ENCODE data around the gene ZNF77.

GRCh38 chr19:2950286-2951124, 5.7 kb upstream of the ZNF77 start:
- TF ChIP-seq EGR1 (IDR thresholded peaks at IDR 0.05) (peak; percentile 31; the same call in 1 of the 2 replicates), EP300 (IDR thresholded peaks at IDR 0.05; ENCODE audit: borderline replicate concordance) (no peak), YY1 (IDR thresholded peaks at IDR 0.05; ENCODE audit: low read depth) (peak; percentile 79), TEAD4 (IDR thresholded peaks at IDR 0.05) (no peak), MAX (IDR thresholded peaks at IDR 0.05) (0 out of 2 replicates have a peak, but pooled peaks have one; percentile 9), NFIC (IDR thresholded peaks at IDR 0.05) (peak; percentile 85), TAF1 (IDR thresholded peaks at IDR 0.05; ENCODE audit: low read depth) (peak; percentile 99), CEBPB (IDR thresholded peaks at IDR 0.05) (no peak), RAD21 (IDR thresholded peaks at IDR 0.05; ENCODE audit: low read depth) (no peak), FOXM1 (IDR thresholded peaks at IDR 0.05; ENCODE audit: borderline replicate concordance, low read depth) (no peak), TCF12 (IDR thresholded peaks at IDR 0.05; ENCODE audit: low read depth) (peak; percentile 36; the same call in 1 of the 2 replicates), CREB1 (IDR thresholded peaks at IDR 0.05; ENCODE audit: low read depth) (0 out of 2 replicates have a peak, but pooled peaks have one; percentile 30)
- TF ChIP-seq, protein P1, sequence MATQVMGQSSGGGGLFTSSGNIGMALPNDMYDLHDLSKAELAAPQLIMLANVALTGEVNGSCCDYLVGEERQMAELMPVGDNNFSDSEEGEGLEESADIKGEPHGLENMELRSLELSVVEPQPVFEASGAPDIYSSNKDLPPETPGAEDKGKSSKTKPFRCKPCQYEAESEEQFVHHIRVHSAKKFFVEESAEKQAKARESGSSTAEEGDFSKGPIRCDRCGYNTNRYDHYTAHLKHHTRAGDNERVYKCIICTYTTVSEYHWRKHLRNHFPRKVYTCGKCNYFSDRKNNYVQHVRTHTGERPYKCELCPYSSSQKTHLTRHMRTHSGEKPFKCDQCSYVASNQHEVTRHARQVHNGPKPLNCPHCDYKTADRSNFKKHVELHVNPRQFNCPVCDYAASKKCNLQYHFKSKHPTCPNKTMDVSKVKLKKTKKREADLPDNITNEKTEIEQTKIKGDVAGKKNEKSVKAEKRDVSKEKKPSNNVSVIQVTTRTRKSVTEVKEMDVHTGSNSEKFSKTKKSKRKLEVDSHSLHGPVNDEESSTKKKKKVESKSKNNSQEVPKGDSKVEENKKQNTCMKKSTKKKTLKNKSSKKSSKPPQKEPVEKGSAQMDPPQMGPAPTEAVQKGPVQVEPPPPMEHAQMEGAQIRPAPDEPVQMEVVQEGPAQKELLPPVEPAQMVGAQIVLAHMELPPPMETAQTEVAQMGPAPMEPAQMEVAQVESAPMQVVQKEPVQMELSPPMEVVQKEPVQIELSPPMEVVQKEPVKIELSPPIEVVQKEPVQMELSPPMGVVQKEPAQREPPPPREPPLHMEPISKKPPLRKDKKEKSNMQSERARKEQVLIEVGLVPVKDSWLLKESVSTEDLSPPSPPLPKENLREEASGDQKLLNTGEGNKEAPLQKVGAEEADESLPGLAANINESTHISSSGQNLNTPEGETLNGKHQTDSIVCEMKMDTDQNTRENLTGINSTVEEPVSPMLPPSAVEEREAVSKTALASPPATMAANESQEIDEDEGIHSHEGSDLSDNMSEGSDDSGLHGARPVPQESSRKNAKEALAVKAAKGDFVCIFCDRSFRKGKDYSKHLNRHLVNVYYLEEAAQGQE (IDR thresholded peaks at IDR 0.05; ENCODE audit: low read depth) = no peak

All from Ishikawa (cell line).